GM23248 (cell line): ENCODE results near the gene PCDHAC1.

Experiments used
- EZH2 ChIP-seq: fragments of 200-600 bp; sonication (generic); IDR thresholded peaks from 2 replicates; pipeline ENCODE4 v1.6.1; 2018; ENCODE audit warnings: antibody characterized with exemption, mild to moderate bottlenecking; ENCODE audit not compliant: insufficient read depth, poor library complexity, severe bottlenecking
- EZH2phosphoT487 ChIP-seq: fragments of 200-600 bp; sonication (generic); IDR thresholded peaks from 2 replicates; pipeline ENCODE4 v1.6.1; 2018; ENCODE audit warnings: antibody characterized with exemption, moderate library complexity, mild to moderate bottlenecking, low read depth; ENCODE audit not compliant: insufficient read depth

DNA sequence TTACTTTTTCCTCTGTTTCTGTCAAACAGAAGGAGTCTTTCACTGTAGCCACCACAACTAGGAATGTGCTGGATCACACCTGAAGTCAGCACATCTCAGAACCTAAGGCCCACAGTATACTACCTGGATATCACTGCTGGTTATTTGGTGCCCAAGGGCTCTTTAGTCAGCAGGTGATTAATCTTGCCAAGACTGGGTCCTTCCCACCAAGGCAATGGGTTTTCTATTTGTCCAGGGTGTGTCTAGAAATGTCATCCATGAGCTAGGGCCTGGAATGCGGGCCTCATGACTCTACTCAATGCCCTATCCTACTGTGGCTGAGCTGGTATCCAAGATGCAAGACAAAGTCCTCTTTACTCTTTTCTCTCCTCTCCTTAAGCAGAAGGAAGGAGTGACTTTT is 9.8 kb upstream of the PCDHAC1 start:
- TF ChIP-seq EZH2 (no peak), EZH2phosphoT487 (no peak)
